ENCODE results near the gene C14orf132. TPM values are rescaled to one million over a fixed set of nuclear protein-coding genes. Genes with fewer than 3 reads are reported as not detected.

Gene C14orf132
- total and polyA plus RNA-seq, 8 donors = 4.6 to 22.8 (median 11.6) TPM

DNA sequence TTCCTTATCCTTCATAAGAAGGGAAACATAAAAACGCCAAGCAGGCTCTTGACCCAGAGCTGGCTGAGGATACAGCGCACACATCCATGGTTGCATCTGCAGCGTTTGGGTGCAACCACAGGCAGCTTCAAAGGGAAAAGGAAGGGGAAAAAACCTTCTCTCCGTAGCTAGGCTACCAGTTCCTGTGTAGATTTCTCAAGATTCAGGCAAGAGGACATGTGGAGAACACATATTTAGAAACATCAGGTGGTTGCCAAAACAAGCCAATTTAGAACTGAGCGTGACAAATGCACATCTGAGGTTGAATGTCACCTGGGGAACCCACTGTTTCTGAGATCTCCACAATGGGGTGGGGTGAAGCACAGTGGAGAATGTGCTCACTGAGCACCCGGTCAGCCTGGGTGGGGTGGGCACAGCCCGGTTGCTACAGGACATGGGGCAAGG, 87.2 kb downstream of the C14orf132 start:
- Histone ChIP-seq H3K36me3 (no peaks in the 10 kb centered on the region), H3K27ac (peak overlapping the region in 4 of 5 donors; percentile 15 to 45 (median 28)), H3K9me3 (no peaks in the 10 kb centered on the region), H3K27me3 (no peaks in the 10 kb centered on the region), H3K4me3 (no peak overlapping the region), H3K4me1 (peaks cover 0 to 15% (median 3%) of the 10 kb centered on the region in 4 donors)
- peak in 1 of 2 donors; percentile 53 for DNase-seq
- intact Hi-C loops (cut with DNase I; ENCODE audit: low total_unique reads) = no loop called here
- WGBS, 5 donors = 56 to 61% (median 59%) methylated on average over 7 of the region's 7 CpGs
- peak in 1 of 3 donors; percentile 6 for TF ChIP-seq POLR2AphosphoS5 (IDR thresholded peaks at IDR 0.05)
- TF ChIP-seq, protein P1, sequence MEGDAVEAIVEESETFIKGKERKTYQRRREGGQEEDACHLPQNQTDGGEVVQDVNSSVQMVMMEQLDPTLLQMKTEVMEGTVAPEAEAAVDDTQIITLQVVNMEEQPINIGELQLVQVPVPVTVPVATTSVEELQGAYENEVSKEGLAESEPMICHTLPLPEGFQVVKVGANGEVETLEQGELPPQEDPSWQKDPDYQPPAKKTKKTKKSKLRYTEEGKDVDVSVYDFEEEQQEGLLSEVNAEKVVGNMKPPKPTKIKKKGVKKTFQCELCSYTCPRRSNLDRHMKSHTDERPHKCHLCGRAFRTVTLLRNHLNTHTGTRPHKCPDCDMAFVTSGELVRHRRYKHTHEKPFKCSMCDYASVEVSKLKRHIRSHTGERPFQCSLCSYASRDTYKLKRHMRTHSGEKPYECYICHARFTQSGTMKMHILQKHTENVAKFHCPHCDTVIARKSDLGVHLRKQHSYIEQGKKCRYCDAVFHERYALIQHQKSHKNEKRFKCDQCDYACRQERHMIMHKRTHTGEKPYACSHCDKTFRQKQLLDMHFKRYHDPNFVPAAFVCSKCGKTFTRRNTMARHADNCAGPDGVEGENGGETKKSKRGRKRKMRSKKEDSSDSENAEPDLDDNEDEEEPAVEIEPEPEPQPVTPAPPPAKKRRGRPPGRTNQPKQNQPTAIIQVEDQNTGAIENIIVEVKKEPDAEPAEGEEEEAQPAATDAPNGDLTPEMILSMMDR (IDR thresholded peaks at IDR 0.05) = no peak

DNA sequence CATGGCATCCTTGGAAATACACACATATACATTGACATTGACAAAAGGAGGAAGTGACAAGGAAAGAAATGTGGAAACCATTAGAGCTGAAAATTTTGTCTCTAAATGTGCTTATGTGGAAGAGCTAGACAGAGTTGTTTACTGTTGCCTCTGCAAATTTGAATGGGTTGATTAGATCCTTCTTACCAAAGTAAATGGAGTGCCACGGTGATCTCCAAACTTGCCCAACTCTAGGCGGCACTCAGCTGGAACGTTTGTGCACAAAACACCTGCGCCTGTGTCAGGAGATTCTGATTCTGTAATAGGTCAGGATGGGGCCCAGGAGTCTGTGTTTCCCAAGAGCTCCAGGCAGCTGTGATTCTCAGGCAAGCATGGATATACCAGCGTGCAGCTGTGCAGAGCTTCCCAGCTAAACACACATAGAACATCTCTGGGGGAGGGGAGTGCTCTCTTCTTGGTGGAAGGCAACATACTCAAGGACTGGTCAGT, 87.7 kb downstream of the C14orf132 start:
- no peak for TF ChIP-seq POLR2AphosphoS5 (IDR thresholded peaks at IDR 0.05)
- intact Hi-C loops (cut with DNase I; ENCODE audit: low total_unique reads) = no loop called here
- no peak for DNase-seq
- Histone ChIP-seq H3K27ac (peak overlapping the region in 4 of 5 donors; percentile 15 to 45 (median 28)), H3K9me3 (no peaks in the 10 kb centered on the region), H3K27me3 (no peaks in the 10 kb centered on the region), H3K36me3 (no peaks in the 10 kb centered on the region), H3K4me3 (no peak overlapping the region), H3K4me1 (peaks cover 0 to 15% (median 1%) of the 10 kb centered on the region in 4 donors)
- 53 to 77% (median 60%) methylated on average over 5 of the region's 5 CpGs for WGBS, 5 donors

DNA sequence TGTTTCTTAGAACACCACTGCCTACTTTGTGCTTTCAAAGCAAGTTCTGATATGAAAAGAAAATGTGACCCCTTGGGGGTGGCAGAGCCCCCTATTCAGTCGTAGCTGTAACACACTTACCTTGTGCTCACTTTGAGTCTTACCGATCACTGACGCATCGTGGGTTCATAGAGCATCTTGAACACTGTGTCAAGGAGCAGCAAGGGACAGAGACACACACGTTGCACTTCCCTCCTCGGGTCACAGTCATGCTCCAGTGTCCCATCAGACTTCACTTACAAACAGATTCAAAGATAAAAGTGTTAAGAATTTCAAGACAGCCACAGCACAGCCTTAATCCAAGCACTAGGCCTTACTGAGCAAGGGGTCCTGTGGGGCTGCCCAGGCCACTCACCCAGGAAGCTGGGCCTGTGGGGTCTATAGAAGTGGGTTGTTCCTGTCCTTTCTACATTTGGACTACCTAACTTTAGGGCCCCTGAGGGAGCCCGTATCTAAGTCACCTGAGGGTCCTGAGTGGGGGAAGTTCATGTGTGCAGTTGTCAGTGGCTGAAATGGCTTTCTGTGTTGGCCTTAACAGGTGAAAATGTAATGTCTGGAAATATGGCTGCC, 90.1 kb downstream of the C14orf132 start:
- Histone ChIP-seq H3K9me3 (no peaks in the 10 kb centered on the region), H3K4me3 (no peak overlapping the region), H3K27me3 (no peaks in the 10 kb centered on the region), H3K27ac (no peak overlapping the region), H3K36me3 (no peaks in the 10 kb centered on the region), H3K4me1 (peaks cover 0 to 16% (median 1%) of the 10 kb centered on the region in 4 donors)
- no peak for DNase-seq
- intact Hi-C loops (cut with DNase I; ENCODE audit: low total_unique reads) = no loop called here
- TF ChIP-seq, protein P1 (IDR thresholded peaks at IDR 0.05) = no peak
- TF ChIP-seq POLR2A (IDR thresholded peaks at IDR 0.05) (no peak), POLR2AphosphoS5 (IDR thresholded peaks at IDR 0.05) (no peak), EP300 (IDR thresholded peaks at IDR 0.05) (no peak)
- WGBS, 5 donors = 88 to 96% (median 91%) methylated on average over 7 of the region's 7 CpGs

DNA sequence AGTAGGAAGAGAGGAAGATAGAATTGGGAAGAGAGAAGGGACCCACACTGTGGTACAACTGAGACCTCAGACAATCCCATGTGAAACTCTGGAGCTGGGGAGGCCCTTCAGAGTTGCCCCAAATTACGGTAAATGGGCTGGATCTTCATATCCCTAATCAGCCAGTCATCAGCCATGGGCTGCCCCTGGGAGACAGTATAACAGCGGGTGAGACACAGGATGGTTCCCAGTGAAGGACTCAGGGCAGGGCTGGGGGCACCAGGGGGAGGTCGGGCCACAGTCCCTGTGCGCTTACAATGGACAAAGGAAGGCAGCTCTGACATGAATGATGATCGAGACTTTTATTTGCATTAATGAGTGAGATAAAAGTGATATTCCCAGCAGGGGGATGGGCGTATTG, 91.2 kb downstream of the C14orf132 start:
- intact Hi-C loops (cut with DNase I; ENCODE audit: low total_unique reads) = no loop called here
- TF ChIP-seq POLR2A (IDR thresholded peaks at IDR 0.05) = no peak
- H3K9me3 ChIP-seq = no peaks in the 10 kb centered on the region
- 86 to 93% (median 91%) methylated on average over 5 to 6 of the region's 6 CpGs for WGBS, 5 donors
- no peak overlapping the region for H3K4me3 ChIP-seq
- no peak for DNase-seq
- no peak overlapping the region for H3K27ac ChIP-seq
- H3K4me1 ChIP-seq = peaks cover 0 to 27% (median 7%) of the 10 kb centered on the region in 4 donors
- no peaks in the 10 kb centered on the region for H3K36me3 ChIP-seq
- no peaks in the 10 kb centered on the region for H3K27me3 ChIP-seq

DNA sequence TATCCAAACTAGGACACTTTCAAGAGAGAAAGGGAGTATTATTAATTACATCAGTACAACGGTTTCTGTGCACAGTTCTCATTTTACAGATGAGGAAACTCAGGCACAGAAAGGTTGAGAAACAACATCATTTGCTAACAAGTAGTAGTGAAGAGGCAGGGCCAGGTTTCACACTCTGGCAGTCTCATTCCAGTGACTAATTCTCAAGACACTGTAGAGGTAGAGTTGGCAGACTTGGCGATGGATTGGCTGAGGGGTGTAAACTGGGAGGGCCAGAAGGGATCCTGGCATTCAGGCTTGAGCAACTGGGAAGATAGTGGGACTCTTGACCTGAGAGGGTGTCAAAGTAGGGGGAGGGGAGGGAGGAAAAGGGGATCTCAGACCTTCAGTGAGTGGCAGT, 91.7 kb downstream of the C14orf132 start:
- Histone ChIP-seq H3K36me3 (no peaks in the 10 kb centered on the region), H3K27me3 (no peaks in the 10 kb centered on the region), H3K4me1 (peaks cover 0 to 27% (median 10%) of the 10 kb centered on the region in 4 donors), H3K4me3 (no peak overlapping the region), H3K9me3 (no peaks in the 10 kb centered on the region), H3K27ac (no peak overlapping the region)
- TF ChIP-seq EP300 (IDR thresholded peaks at IDR 0.05) (no peak), POLR2AphosphoS5 (IDR thresholded peaks at IDR 0.05) (no peak), POLR2A (IDR thresholded peaks at IDR 0.05) (no peak)
- TF ChIP-seq, protein P1 (IDR thresholded peaks at IDR 0.05) = no peak
- no peak for DNase-seq
- intact Hi-C loops (cut with DNase I; ENCODE audit: low total_unique reads) = no loop called here
- WGBS, 5 donors = 60 to 69% (median 68%) methylated on average over 2 of the region's 2 CpGs
